SK-N-SH treated with all-trans-retinoic acid at 6 μM for 48 hours (cell line): Measurements from ENCODE around the gene CLEC16A.

Experiments used
- ATAC-seq: fragments of 200-7000 bp; cut with Tn5 transposase; 3 replicates; pipeline ENCODE4 v1.9.1; 2020; ENCODE audit warnings: mild to moderate bottlenecking, moderate library complexity
- ARNTL ChIP-seq: fragments of 450-650 bp; formaldehyde crosslinking; IDR thresholded peaks from 2 replicates; pipeline ENCODE4 v1.5.0; 2020; ENCODE audit warnings: low read depth, mild to moderate bottlenecking, moderate library complexity, borderline replicate concordance
- CREB5 ChIP-seq: fragments of 250-450 bp; sonication (Bioruptor Pico); IDR thresholded peaks from 2 replicates; pipeline ENCODE4 v1.5.1; 2020; ENCODE audit warnings: low read depth, mild to moderate bottlenecking, moderate library complexity
- CSRNP3 ChIP-seq: fragments of 250-450 bp; sonication (Bioruptor Pico); IDR thresholded peaks from 2 replicates; pipeline ENCODE4 v1.5.1; 2021; ENCODE audit warnings: mild to moderate bottlenecking, moderate library complexity
- ESRRG ChIP-seq: fragments of 250-450 bp; sonication (Bioruptor Pico); IDR thresholded peaks from 2 replicates; pipeline ENCODE4 v1.6.1; 2021; ENCODE audit warnings: mild to moderate bottlenecking
- ISL1 ChIP-seq: fragments of 250-450 bp; sonication (Bioruptor Pico); IDR thresholded peaks from 2 replicates; pipeline ENCODE4 v2.1.2; 2022; ENCODE audit warnings: mild to moderate bottlenecking, moderate library complexity
- OSR1 ChIP-seq: fragments of 250-450 bp; sonication (Bioruptor Pico); IDR thresholded peaks from 2 replicates; pipeline ENCODE4 v1.8.0; 2022; ENCODE audit warnings: moderate library complexity, mild to moderate bottlenecking, inconsistent platforms
- POU6F1 ChIP-seq: fragments of 250-450 bp; sonication (Bioruptor Pico); IDR thresholded peaks from 2 replicates; pipeline ENCODE4 v1.8.0; 2021; ENCODE audit warnings: low read depth, mild to moderate bottlenecking, moderate library complexity, borderline replicate concordance
- PPARA ChIP-seq: fragments of 250-450 bp; sonication (Bioruptor Pico); IDR thresholded peaks from 2 replicates; pipeline ENCODE4 v1.5.0; 2020; ENCODE audit warnings: mild to moderate bottlenecking, borderline replicate concordance
- RARB ChIP-seq: fragments of 250-450 bp; sonication (Bioruptor Pico); IDR thresholded peaks from 2 replicates; pipeline ENCODE4 v1.8.0; 2021; ENCODE audit warnings: mild to moderate bottlenecking, moderate library complexity
- TCF4 ChIP-seq: fragments of 250-450 bp; sonication (Bioruptor Pico); IDR thresholded peaks from 2 replicates; pipeline ENCODE4 v1.8.0; 2021; ENCODE audit warnings: mild to moderate bottlenecking, moderate library complexity, borderline replicate concordance
- TOX ChIP-seq: fragments of 250-450 bp; sonication (Bioruptor Pico); IDR thresholded peaks from 2 replicates; pipeline ENCODE4 v1.8.0; 2021; ENCODE audit warnings: mild to moderate bottlenecking, moderate library complexity, borderline replicate concordance
- TSHZ2 ChIP-seq: fragments of 250-450 bp; sonication (Bioruptor Pico); IDR thresholded peaks from 2 replicates; pipeline ENCODE4 v1.5.0; 2020; ENCODE audit warnings: mild to moderate bottlenecking, moderate library complexity
- ZC3H10 ChIP-seq: fragments of 250-450 bp; sonication (Bioruptor Pico); IDR thresholded peaks from 2 replicates; pipeline ENCODE4 v1.5.1; 2021; ENCODE audit warnings: mild to moderate bottlenecking, moderate library complexity
- ZFP3 ChIP-seq: fragments of 250-450 bp; sonication (Bioruptor Pico); IDR thresholded peaks from 2 replicates; pipeline ENCODE4 v1.5.0; 2020; ENCODE audit warnings: mild to moderate bottlenecking, moderate library complexity
- ZFP30 ChIP-seq: fragments of 450-650 bp; formaldehyde crosslinking; IDR thresholded peaks from 2 replicates; pipeline ENCODE4 v1.5.0; 2022; ENCODE audit warnings: mild to moderate bottlenecking, moderate library complexity
- ZNF565 ChIP-seq: fragments of 450-650 bp; formaldehyde crosslinking; conservative IDR thresholded peaks from 2 replicates; pipeline ENCODE4 v1.5.0; 2020; ENCODE audit warnings: low read depth, mild to moderate bottlenecking, moderate library complexity
- ZNF70 ChIP-seq: fragments of 450-650 bp; formaldehyde crosslinking; IDR thresholded peaks from 2 replicates; pipeline ENCODE4 v1.5.0; 2020; ENCODE audit warnings: mild to moderate bottlenecking, moderate library complexity
- ZNF8 ChIP-seq: fragments of 450-650 bp; formaldehyde crosslinking; IDR thresholded peaks from 2 replicates; pipeline ENCODE4 v1.5.0; 2020; ENCODE audit warnings: mild to moderate bottlenecking, moderate library complexity

Gene CLEC16A

GRCh38 chr16:11133344-11133943 is 189.1 kb downstream of the CLEC16A start:
- peak; percentile 87 for ATAC-seq
- TF ChIP-seq ISL1 (CRISPR knock-in tag) (peak; percentile 64), ZNF8 (CRISPR knock-in tag) (no peak), ZFP3 (CRISPR knock-in tag) (peak; percentile 64; the same call in 1 of the 2 replicates)

- TF ChIP-seq ZNF8 (CRISPR knock-in tag) (no peak), PPARA (CRISPR knock-in tag) (no peak), ZC3H10 (CRISPR knock-in tag) (no peak), CSRNP3 (no peak), ARNTL (no peak), TOX (no peak), ZFP30 (CRISPR knock-in tag) (no peak), ESRRG (CRISPR knock-in tag) (no peak), POU6F1 (CRISPR knock-in tag) (no peak), ZNF565 (CRISPR knock-in tag) (no peak), OSR1 (no peak), CREB5 (no peak), ISL1 (CRISPR knock-in tag) (no peak)
- ATAC-seq, result no peak
Measured at GRCh38 chr16:11134722-11135463, 190.5 kb downstream of the CLEC16A start.

GRCh38 chr16:11135464-11135973 is 191.2 kb downstream of the CLEC16A start:
- TF ChIP-seq ZFP3 (CRISPR knock-in tag) (no peak), ZC3H10 (CRISPR knock-in tag) (no peak), ESRRG (CRISPR knock-in tag) (no peak), PPARA (CRISPR knock-in tag) (no peak), ZNF70 (no peak), ZNF565 (CRISPR knock-in tag) (no peak), TOX (no peak), ZFP30 (CRISPR knock-in tag) (no peak), ISL1 (CRISPR knock-in tag) (no peak), RARB (no peak), TSHZ2 (no peak), CSRNP3 (no peak), TCF4 (CRISPR knock-in tag) (no peak)
- no peak for ATAC-seq

GRCh38 chr16:11136600-11136999 is 192.2 kb downstream of the CLEC16A start:
- peak; percentile 17 for ATAC-seq
- TF ChIP-seq ZFP3 (CRISPR knock-in tag), result 0 out of 2 replicates have a peak, but pooled peaks have one; percentile 17
- no peak for TF ChIP-seq ARNTL
- TF ChIP-seq, all 23 proteins: peak for 1
